Measurements from ENCODE around the gene KCNT1.

GRCh38 chr9:135794057-135794335 is 92.0 kb downstream of the KCNT1 start:
- TF ChIP-seq CTCF (IDR thresholded peaks at IDR 0.05 in 2 of 3, conservative IDR thresholded peaks at IDR 0.05 in 1 of 3; ENCODE audit: borderline replicate concordance in 1 of 3, insufficient read depth in 1 of 3, low read depth in 2 of 3, low read length in 2 of 3) (no peak), SP1 (IDR thresholded peaks at IDR 0.05; ENCODE audit: low read depth) (no peak), SRF (IDR thresholded peaks at IDR 0.05; ENCODE audit: low read depth) (no peak), ZBTB33 (IDR thresholded peaks at IDR 0.05; ENCODE audit: extremely low read depth, insufficient replicate concordance, low read length) (no peak), POLR2AphosphoS5 (IDR thresholded peaks at IDR 0.05; ENCODE audit: low read depth, low read length) (no peak), POLR2A (IDR thresholded peaks at IDR 0.05; ENCODE audit: borderline replicate concordance, extremely low read depth, insufficient read depth, insufficient read length) (no peak), SIN3A (IDR thresholded peaks at IDR 0.05; ENCODE audit: low read depth) (no peak)

All from HCT116 (cell line).